Effector memory CD4-positive, alpha-beta T cell (primary cell): ENCODE measurements around the gene MARVELD2.

Experiments
- DNase-seq, 3 donors: peaks; one replicate each; pipeline ENCODE4 v3.0.0-alpha.2; 2020
- H3K27ac ChIP-seq: 2 replicates; pipeline ENCODE4 v1.7.0; 2013; ENCODE audit warnings: mild to moderate bottlenecking, low read length, moderate library complexity; ENCODE audit not compliant: insufficient read depth, poor library complexity, severe bottlenecking
- H3K27me3 ChIP-seq: replicated peaks from 2 replicates; pipeline ENCODE4 v1.7.0; 2013; ENCODE audit warnings: mild to moderate bottlenecking, low read length; ENCODE audit not compliant: insufficient read depth, control insufficient read depth, poor library complexity, severe bottlenecking
- H3K36me3 ChIP-seq: 2 replicates; pipeline ENCODE4 v1.7.0; 2013; ENCODE audit warnings: mild to moderate bottlenecking, low read length, moderate library complexity; ENCODE audit not compliant: control insufficient read depth, insufficient read depth
- H3K4me1 ChIP-seq: 2 replicates; pipeline ENCODE4 v1.7.0; 2013; ENCODE audit warnings: low read length, mild to moderate bottlenecking; ENCODE audit not compliant: control insufficient read depth, insufficient read depth, poor library complexity, severe bottlenecking
- H3K4me3 ChIP-seq: 2 replicates; pipeline ENCODE4 v1.7.0; 2013; ENCODE audit warnings: low read length, low read depth, mild to moderate bottlenecking; ENCODE audit not compliant: insufficient read depth, poor library complexity, severe bottlenecking
- H3K9me3 ChIP-seq: 2 replicates; pipeline ENCODE4 v1.7.0; 2013; ENCODE audit warnings: mild to moderate bottlenecking, low read length, moderate library complexity; ENCODE audit not compliant: control insufficient read depth

MARVELD2 gene

GRCh38 chr5:69491838-69492390 is 77.0 kb downstream of the MARVELD2 start:
- peaks cover 7% of the 10 kb centered on the region for H3K27me3 ChIP-seq
- H3K36me3 ChIP-seq, result no peaks in the 10 kb centered on the region
- no peak overlapping the region for H3K27ac ChIP-seq
- peaks cover 19% of the 10 kb centered on the region for H3K4me1 ChIP-seq
- DNase-seq, result no peak
- no peaks in the 10 kb centered on the region for H3K9me3 ChIP-seq
- peak overlapping the region; percentile 56 for H3K4me3 ChIP-seq

GRCh38 chr5:69492391-69492922 is 77.5 kb downstream of the MARVELD2 start, which contains the start of gene OCLN:
Gene OCLN, plus strand, starts transcription at chr5:69492790. Its CDS starts 11,455 bp downstream, at chr5:69504245.
- Histone ChIP-seq H3K4me1 (peaks cover 19% of the 10 kb centered on the region), H3K36me3 (no peaks in the 10 kb centered on the region), H3K27me3 (peaks cover 7% of the 10 kb centered on the region), H3K27ac (no peak within 1 kb of the TSS), H3K9me3 (no peaks in the 10 kb centered on the region), H3K4me3 (peak within 1 kb of the TSS; percentile 56)
- no peak for DNase-seq

GRCh38 chr5:69492923-69493395 is 78.0 kb downstream of the MARVELD2 start:
- no peak for DNase-seq
- Histone ChIP-seq H3K36me3 (no peaks in the 10 kb centered on the region), H3K9me3 (no peaks in the 10 kb centered on the region), H3K27me3 (peaks cover 7% of the 10 kb centered on the region), H3K27ac (no peak overlapping the region), H3K4me3 (peak overlapping the region; percentile 56), H3K4me1 (peaks cover 19% of the 10 kb centered on the region)

- no peaks in the 10 kb centered on the region for H3K9me3 ChIP-seq
- DNase-seq, result no peak
- no peak overlapping the region for H3K27ac ChIP-seq
- peaks cover 19% of the 10 kb centered on the region for H3K4me1 ChIP-seq
- no peaks in the 10 kb centered on the region for H3K36me3 ChIP-seq
- H3K27me3 ChIP-seq, result peaks cover 7% of the 10 kb centered on the region
- H3K4me3 ChIP-seq, result peak overlapping the region; percentile 56
Observed at GRCh38 chr5:69493396-69494133, 78.6 kb downstream of the MARVELD2 start.
